Effector memory CD4-positive, alpha-beta T cell (primary cell): ENCODE results near the gene TRIM34.
"Not testable (repeated sequence)": the region's sequence is repeated elsewhere in the genome, so short reads cannot be mapped to it uniquely, and the experiment has no call there.

Experiments used
- DNase-seq, 3 donors: peaks; one replicate each; pipeline ENCODE4 v3.0.0-alpha.2; 2020
- H3K27ac ChIP-seq: 2 replicates; pipeline ENCODE4 v1.7.0; 2013; ENCODE audit warnings: mild to moderate bottlenecking, low read length, moderate library complexity; ENCODE audit not compliant: insufficient read depth, poor library complexity, severe bottlenecking
- H3K27me3 ChIP-seq: replicated peaks from 2 replicates; pipeline ENCODE4 v1.7.0; 2013; ENCODE audit warnings: mild to moderate bottlenecking, low read length; ENCODE audit not compliant: insufficient read depth, control insufficient read depth, poor library complexity, severe bottlenecking
- H3K36me3 ChIP-seq: 2 replicates; pipeline ENCODE4 v1.7.0; 2013; ENCODE audit warnings: mild to moderate bottlenecking, low read length, moderate library complexity; ENCODE audit not compliant: control insufficient read depth, insufficient read depth
- H3K4me1 ChIP-seq: 2 replicates; pipeline ENCODE4 v1.7.0; 2013; ENCODE audit warnings: low read length, mild to moderate bottlenecking; ENCODE audit not compliant: control insufficient read depth, insufficient read depth, poor library complexity, severe bottlenecking
- H3K4me3 ChIP-seq: 2 replicates; pipeline ENCODE4 v1.7.0; 2013; ENCODE audit warnings: low read length, low read depth, mild to moderate bottlenecking; ENCODE audit not compliant: insufficient read depth, poor library complexity, severe bottlenecking
- H3K9me3 ChIP-seq: 2 replicates; pipeline ENCODE4 v1.7.0; 2013; ENCODE audit warnings: mild to moderate bottlenecking, low read length, moderate library complexity; ENCODE audit not compliant: control insufficient read depth

The TRIM34 gene

DNA sequence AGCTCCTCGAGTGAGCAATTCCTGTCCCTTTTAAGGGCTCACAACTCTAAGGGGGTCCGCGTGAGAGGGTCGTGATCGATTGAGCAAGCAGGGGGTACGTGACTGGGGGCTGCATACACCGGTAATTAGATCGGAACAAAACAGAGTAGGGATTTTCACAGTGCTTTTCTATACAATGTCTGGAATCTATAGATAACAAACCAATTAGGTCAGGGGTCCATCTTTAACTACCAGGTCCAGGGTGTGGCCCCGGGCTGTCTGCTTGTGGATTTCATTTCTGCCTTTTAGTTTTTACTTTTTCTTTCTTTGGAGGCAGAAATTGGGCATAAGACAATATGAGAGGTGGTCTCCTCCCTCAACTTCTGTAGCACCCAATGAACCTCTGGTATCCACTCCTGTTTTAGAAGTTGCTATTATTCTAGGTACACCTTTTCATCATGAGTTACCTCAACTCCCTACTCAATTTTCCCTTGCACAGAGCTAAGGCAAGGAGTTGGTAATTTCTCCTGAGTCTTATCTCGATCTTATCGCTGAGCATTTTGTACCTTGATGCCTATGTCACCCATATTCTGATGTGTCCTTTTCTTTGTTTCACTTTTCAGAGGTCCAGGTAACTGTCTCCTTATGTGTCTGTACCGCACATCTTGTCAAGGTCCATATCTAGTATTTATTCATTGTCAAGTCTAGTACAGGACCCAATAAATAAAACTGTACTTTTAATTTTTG lies 66.6 kb downstream of the TRIM34 start:
- H3K27me3 ChIP-seq, DNase-seq, H3K9me3 ChIP-seq: not testable (repeated sequence)
- H3K36me3 ChIP-seq, result peaks cover 14% of the 10 kb centered on the region
- H3K4me3 ChIP-seq, result peak overlapping the region; percentile 59
- peak overlapping the region; percentile 72 for H3K27ac ChIP-seq
- peaks cover 26% of the 10 kb centered on the region for H3K4me1 ChIP-seq

DNA sequence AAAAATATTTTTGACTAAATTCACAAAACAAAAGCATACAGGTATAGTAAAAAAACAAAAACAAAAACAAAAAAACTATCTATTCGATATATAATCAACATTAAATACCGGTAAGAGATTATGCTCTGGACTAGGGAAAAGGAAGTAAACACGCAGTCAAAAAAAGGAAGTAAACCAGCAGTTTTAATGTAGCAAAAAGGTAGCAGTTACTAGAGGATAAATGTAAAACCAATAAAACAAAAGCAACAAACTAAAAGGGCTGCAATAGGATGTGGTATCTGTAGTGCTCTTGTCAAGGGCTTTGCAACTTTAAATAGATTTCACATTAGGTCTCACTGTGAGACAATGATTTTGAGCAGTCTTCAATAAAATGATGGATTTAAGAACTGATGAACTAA lies 67.2 kb downstream of the TRIM34 start:
- DNase-seq, result no peak
- Histone ChIP-seq H3K27ac (peak overlapping the region; percentile 72), H3K36me3 (peaks cover 20% of the 10 kb centered on the region), H3K27me3 (no peaks in the 10 kb centered on the region), H3K4me1 (peaks cover 26% of the 10 kb centered on the region), H3K4me3 (peak overlapping the region; percentile 59), H3K9me3 (no peaks in the 10 kb centered on the region)
